ENCODE data around the gene BZW2. TPM values are rescaled to one million over a fixed set of nuclear protein-coding genes. Genes with fewer than 3 reads are reported as not detected.

Gene BZW2
- total RNA-seq, 4 donors from 2014 or later: 50.2 to 69.3 (median 52.3) TPM

DNA sequence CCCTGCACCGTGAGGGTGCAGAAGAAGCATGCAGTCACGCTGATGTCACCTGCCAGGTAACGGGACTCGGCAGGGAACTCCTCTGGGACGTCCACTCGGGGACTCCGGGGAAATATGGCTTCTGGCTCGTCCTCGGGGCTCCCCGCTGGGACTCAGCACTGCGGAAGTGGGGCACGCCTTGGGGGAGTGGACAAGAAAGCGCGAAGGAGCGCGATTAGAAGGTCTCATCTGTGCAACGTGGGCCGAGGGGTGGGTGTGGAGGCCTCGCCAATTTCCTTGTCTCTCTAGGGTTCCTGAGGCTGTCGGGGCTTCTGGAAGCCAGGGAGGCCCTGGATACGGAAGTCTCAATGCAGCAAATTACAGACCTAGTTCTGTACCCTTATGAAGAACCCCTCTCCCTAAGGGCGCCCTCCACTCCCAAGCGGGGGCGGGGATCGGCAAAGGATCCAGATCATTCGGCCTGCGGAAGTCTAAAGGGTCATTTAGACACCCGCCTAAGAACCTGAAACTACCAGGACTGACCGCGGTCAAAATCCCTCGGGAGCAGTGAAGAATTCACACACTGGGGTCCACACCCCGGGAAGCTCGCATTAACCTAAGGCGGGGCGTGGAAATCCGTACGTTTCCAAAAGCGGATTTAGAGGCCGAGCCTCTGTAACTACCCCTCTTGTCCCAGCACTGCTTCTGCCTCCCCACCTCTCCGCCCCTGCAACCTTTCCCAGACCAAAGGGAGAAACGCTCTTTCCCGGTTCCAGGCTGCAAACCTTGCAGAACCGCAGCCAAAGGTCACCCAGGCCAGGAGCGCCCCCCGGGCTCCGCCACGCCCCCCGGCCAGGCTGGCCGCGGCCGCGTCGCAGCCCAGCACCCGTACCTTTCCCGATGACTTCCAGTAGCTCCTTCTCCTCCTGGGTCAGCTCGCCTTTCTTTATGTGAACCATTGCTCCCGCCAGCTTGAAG is 1.1 kb upstream of the BZW2 start:
- H3K36me3 ChIP-seq: peaks cover 0 to 2% (median 0%) of the 10 kb centered on the region in 3 donors
- no peaks in the 10 kb centered on the region for H3K9me3 ChIP-seq
- peak overlapping the region; percentile 86 to 97 (median 92) for H3K27ac ChIP-seq
- peak overlapping the region; percentile 83 to 89 (median 87) for H3K4me3 ChIP-seq
- H3K4me1 ChIP-seq: peaks cover 0 to 60% (median 16%) of the 10 kb centered on the region in 4 donors
- no peaks in the 10 kb centered on the region for H3K27me3 ChIP-seq
- peak; percentile 25 to 33 for DNase-seq (ENCODE audit: low spot score in 2 of 2)
- TF ChIP-seq EP300 (IDR thresholded peaks at IDR 0.05) (no peak), POLR2A (IDR thresholded peaks at IDR 0.05) (no peak)
- TF ChIP-seq, protein P1, sequence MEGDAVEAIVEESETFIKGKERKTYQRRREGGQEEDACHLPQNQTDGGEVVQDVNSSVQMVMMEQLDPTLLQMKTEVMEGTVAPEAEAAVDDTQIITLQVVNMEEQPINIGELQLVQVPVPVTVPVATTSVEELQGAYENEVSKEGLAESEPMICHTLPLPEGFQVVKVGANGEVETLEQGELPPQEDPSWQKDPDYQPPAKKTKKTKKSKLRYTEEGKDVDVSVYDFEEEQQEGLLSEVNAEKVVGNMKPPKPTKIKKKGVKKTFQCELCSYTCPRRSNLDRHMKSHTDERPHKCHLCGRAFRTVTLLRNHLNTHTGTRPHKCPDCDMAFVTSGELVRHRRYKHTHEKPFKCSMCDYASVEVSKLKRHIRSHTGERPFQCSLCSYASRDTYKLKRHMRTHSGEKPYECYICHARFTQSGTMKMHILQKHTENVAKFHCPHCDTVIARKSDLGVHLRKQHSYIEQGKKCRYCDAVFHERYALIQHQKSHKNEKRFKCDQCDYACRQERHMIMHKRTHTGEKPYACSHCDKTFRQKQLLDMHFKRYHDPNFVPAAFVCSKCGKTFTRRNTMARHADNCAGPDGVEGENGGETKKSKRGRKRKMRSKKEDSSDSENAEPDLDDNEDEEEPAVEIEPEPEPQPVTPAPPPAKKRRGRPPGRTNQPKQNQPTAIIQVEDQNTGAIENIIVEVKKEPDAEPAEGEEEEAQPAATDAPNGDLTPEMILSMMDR (IDR thresholded peaks at IDR 0.05): no peak
- WGBS, 2 donors: 1% methylated on average over 40 to 57 of the region's 57 CpGs

DNA sequence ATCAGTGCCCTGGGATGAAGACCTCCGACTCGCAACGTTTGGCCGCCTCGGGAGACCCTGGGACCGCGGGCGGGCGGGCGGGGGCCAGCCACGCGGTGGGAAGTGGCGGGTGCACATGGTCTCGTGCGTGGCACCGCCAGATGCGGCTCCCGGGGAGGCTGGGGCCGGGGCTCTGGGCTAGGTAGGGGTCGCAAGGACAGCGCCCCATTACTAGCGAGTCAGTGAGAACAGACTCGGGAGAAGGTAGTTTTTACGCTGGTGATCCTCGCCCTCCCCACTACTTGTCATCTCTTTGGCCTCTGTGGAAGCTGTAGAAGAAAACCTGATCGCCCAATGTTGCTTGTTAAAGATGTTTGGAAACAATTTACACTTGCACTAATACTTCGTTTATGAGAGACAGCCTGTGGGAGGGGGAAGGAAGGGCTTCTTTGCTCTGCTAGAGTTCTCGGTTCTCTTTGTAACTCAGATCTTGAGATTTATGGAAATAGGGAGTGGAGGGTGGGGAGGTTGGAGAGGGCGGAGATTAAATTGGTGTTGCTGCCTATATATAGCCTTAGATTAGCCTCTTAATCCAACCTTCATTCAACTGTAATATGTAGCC is 591 bp downstream of the BZW2 start:
- Histone ChIP-seq H3K4me1 (peaks cover 0 to 60% (median 16%) of the 10 kb centered on the region in 4 donors), H3K9me3 (no peaks in the 10 kb centered on the region), H3K4me3 (peak overlapping the region; percentile 79 to 89 (median 84)), H3K27me3 (no peaks in the 10 kb centered on the region), H3K27ac (peak overlapping the region; percentile 86 to 97 (median 92)), H3K36me3 (no peaks in the 10 kb centered on the region)
- 1 to 2% methylated on average over 7 to 13 of the region's 29 CpGs for WGBS, 2 donors
- no peak for DNase-seq (ENCODE audit: low spot score in 2 of 2)
- TF ChIP-seq EP300 (IDR thresholded peaks at IDR 0.05) (no peak), POLR2A (IDR thresholded peaks at IDR 0.05) (no peak)
- TF ChIP-seq, protein P1 (IDR thresholded peaks at IDR 0.05): no peak

DNA sequence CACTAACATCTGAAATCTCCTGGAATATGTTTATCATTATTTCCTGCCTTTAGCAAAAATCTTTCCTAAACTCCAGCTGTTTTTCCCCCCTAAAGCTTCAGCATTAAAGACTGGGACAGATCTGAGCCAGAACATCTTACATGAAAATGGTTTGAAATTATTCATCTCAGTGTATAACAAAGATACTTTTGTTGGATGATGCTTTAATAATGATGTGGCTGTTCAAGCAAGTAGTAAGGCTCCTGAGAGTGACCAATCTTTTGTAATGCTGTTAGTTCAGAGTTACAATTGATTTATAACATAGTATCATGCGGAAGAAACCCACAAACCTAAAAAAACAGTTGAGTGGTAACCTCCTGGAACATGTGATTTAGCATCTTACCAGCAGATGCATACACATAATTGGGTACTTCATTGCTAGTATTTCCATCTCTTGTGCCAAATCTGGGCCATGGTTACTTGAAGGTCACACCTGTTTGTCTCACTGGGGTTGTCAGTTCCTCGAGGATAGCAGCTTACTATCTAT is 1.5 kb downstream of the BZW2 start:
- DNase-seq (ENCODE audit: low spot score in 2 of 2): no peak
- H3K4me1 ChIP-seq: peaks cover 0 to 65% (median 13%) of the 10 kb centered on the region in 4 donors
- no peaks in the 10 kb centered on the region for H3K9me3 ChIP-seq
- 29 to 39% methylated on average over 2 of the region's 2 CpGs for WGBS, 2 donors
- TF ChIP-seq EP300 (IDR thresholded peaks at IDR 0.05) (no peak), POLR2A (IDR thresholded peaks at IDR 0.05) (no peak)
- TF ChIP-seq, protein P1 (IDR thresholded peaks at IDR 0.05): no peak
- peak overlapping the region in 3 of 4 donors; percentile 86 to 97 (median 97) for H3K27ac ChIP-seq
- peak overlapping the region in 2 of 4 donors; percentile 85 to 89 for H3K4me3 ChIP-seq
- H3K36me3 ChIP-seq: no peaks in the 10 kb centered on the region
- no peaks in the 10 kb centered on the region for H3K27me3 ChIP-seq

DNA sequence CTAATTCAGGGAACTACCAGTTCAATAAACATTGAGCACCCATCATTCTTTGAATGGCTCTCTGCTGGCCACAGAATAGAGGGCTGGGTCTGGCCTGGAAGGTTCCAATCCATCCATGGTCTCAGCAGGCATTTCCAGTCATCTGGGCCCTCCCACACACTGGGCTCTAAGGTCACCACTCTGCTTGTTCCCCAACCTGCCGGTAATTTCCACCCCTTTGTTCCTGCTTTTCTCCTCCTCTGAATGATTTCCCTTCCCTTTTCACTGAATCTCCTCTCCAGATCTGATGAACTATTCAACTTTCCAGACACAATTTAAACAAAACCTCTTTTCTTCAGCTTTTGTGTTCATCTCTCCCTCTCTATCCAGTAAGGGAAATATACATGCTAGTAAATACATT is 2.6 kb downstream of the BZW2 start:
- TF ChIP-seq POLR2A (IDR thresholded peaks at IDR 0.05) (no peak), EP300 (IDR thresholded peaks at IDR 0.05) (no peak)
- TF ChIP-seq, protein P1 (IDR thresholded peaks at IDR 0.05): no peak
- no peaks in the 10 kb centered on the region for H3K9me3 ChIP-seq
- no peaks in the 10 kb centered on the region for H3K36me3 ChIP-seq
- 10 to 29% methylated on average over 1 of the region's 1 CpG for WGBS, 2 donors
- H3K27me3 ChIP-seq: no peaks in the 10 kb centered on the region
- H3K4me1 ChIP-seq: peaks cover 0 to 56% (median 13%) of the 10 kb centered on the region in 4 donors
- no peak overlapping the region for H3K4me3 ChIP-seq
- peak overlapping the region in 2 of 4 donors; percentile 97 for H3K27ac ChIP-seq
- no peak for DNase-seq (ENCODE audit: low spot score in 2 of 2)

All from tibial nerve (tissue), 4 donors.